ENCODE measurements around the gene GSTT2B. TPM values are rescaled to one million over a fixed set of nuclear protein-coding genes. Genes with fewer than 3 reads are reported as not detected.
"Not testable (repeated sequence)": the region's sequence is repeated elsewhere in the genome, so short reads cannot be mapped to it uniquely, and the experiment has no call there.

The GSTT2B gene
- total and polyA plus RNA-seq, 2 experiments from 2014 or later, result 1.3 to 3.0 TPM

DNA sequence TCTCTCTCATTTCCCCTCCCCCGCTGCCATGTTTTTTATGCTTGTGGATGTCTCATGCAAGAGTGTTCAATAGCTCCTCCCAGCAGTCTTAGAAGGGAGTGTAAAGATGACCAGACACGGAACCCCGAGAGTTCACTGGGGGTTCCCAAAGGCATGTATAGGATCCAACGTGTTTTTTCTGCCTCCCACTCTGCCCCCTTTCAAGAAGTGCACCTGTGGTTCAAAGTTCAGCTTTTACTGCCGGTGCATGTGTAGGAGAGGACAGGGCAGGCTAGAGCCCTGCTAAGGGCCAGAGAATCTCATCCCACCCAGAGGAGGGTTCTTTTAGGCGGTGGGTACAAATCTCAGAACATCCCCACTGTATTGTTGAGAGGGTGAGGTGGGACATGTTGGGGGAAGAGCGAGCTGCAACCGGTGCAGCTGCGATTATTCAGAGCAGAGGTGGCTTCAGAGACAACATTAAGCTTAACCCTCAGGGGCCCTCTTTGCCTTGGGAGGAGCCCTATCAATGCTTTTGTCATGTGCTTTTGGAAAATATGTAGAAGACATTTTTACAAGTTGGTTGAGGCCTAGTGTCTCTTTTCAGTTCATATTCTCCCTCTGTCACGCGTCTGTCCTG lies 52.3 kb downstream of the GSTT2B start:
- Histone ChIP-seq H3K4me1 (ENCODE audit: insufficient read depth) (peaks cover 25% of the 10 kb centered on the region), H3K79me2 (peaks cover 6% of the 10 kb centered on the region), H4K20me1 (ENCODE audit: insufficient read depth, poor library complexity, severe bottlenecking) (no peaks in the 10 kb centered on the region), H3K36me3 (replicated peaks; ENCODE audit: insufficient read depth, low read depth) (no peaks in the 10 kb centered on the region), H3K9me2 (replicated peaks; ENCODE audit: insufficient read depth) (no peaks in the 10 kb centered on the region), H2AFZ (no peak overlapping the region), H3K27me3 (no peaks in the 10 kb centered on the region), H3K4me3 (no peak overlapping the region), H3K9me3 (ENCODE audit: low read depth) (no peaks in the 10 kb centered on the region), H3K27ac (peak overlapping the region; percentile 78), H3K4me2 (peak overlapping the region; percentile 55)
- DNase-seq (ENCODE audit: low spot score), result no peak
- 72% methylated on average over 10 of the region's 11 CpGs for WGBS (ENCODE audit: low lambda C conversion rate, missing lambda C conversion rate)
- TF ChIP-seq EZH2phosphoT487 (IDR thresholded peaks at IDR 0.05; ENCODE audit: low read depth, severe bottlenecking, unreplicated experiment) (no peak), EZH2 (IDR thresholded peaks at IDR 0.05; ENCODE audit: borderline replicate concordance) (no peak)
- TF ChIP-seq, protein P1, sequence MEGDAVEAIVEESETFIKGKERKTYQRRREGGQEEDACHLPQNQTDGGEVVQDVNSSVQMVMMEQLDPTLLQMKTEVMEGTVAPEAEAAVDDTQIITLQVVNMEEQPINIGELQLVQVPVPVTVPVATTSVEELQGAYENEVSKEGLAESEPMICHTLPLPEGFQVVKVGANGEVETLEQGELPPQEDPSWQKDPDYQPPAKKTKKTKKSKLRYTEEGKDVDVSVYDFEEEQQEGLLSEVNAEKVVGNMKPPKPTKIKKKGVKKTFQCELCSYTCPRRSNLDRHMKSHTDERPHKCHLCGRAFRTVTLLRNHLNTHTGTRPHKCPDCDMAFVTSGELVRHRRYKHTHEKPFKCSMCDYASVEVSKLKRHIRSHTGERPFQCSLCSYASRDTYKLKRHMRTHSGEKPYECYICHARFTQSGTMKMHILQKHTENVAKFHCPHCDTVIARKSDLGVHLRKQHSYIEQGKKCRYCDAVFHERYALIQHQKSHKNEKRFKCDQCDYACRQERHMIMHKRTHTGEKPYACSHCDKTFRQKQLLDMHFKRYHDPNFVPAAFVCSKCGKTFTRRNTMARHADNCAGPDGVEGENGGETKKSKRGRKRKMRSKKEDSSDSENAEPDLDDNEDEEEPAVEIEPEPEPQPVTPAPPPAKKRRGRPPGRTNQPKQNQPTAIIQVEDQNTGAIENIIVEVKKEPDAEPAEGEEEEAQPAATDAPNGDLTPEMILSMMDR (IDR thresholded peaks at IDR 0.05; ENCODE audit: poor library complexity), result no peak

DNA sequence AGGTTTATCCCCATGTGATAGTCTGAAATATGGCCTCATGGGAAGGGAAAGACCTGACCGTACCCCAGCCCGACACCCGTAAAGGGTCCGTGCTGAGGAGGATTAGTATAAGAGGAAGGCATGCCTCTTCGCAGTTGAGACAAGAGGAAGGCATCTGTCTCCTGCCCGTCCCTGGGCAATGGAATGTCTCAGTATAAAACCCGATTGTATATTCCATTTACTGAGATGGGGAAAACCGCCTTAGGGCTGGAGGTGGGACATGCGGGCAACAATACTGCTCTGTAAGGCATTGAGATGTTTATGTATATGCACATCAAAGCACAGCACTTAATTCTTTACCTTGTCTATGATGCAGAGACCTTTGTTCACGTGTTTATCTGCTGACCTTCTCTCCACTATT lies 53.6 kb downstream of the GSTT2B start:
- not testable (repeated sequence) for H3K9me3 ChIP-seq (ENCODE audit: low read depth); H3K27me3 ChIP-seq; DNase-seq (ENCODE audit: low spot score); H3K36me3 ChIP-seq (replicated peaks; ENCODE audit: insufficient read depth, low read depth); H3K4me2 ChIP-seq; H4K20me1 ChIP-seq (ENCODE audit: insufficient read depth, poor library complexity, severe bottlenecking); H3K79me2 ChIP-seq; H3K9me2 ChIP-seq (replicated peaks; ENCODE audit: insufficient read depth); H3K4me3 ChIP-seq; H2AFZ ChIP-seq; H3K27ac ChIP-seq
- WGBS (ENCODE audit: low lambda C conversion rate, missing lambda C conversion rate), result 49% methylated on average over 10 of the region's 10 CpGs
- peaks cover 19% of the 10 kb centered on the region for H3K4me1 ChIP-seq (ENCODE audit: insufficient read depth)

Other genes starting within 250 kb of the GSTT2B start
- 4.6 and 5.2 TPM in 2 replicates for gene ZNF70, start 210.1 kb downstream of the GSTT2B start, total RNA-seq
- gene ZNF70, start 210.1 kb downstream of the GSTT2B start, polyA plus RNA-seq, result 1.3 and 2.3 TPM in 2 replicates
- gene VPREB3, start 206.8 kb downstream of the GSTT2B start, total RNA-seq, result not detected in 2 replicates
- gene VPREB3, start 206.8 kb downstream of the GSTT2B start, polyA plus RNA-seq, result not detected in 2 replicates
- not detected in 2 replicates for gene C22orf15, start 198.2 kb downstream of the GSTT2B start, total RNA-seq
- gene C22orf15, start 198.2 kb downstream of the GSTT2B start, polyA plus RNA-seq, result 0.35 and 0.37 TPM in 2 replicates
- 4.0 and 36.5 TPM in 2 replicates for gene CHCHD10, start 193.2 kb downstream of the GSTT2B start, total RNA-seq
- gene CHCHD10, start 193.2 kb downstream of the GSTT2B start, polyA plus RNA-seq, result 53.0 and 68.1 TPM in 2 replicates
- 27.9 and 36.2 TPM in 2 replicates for gene MMP11, start 188.3 kb downstream of the GSTT2B start, total RNA-seq
- 22.8 and 25.2 TPM in 2 replicates for gene MMP11, start 188.3 kb downstream of the GSTT2B start, polyA plus RNA-seq
- gene SMARCB1, start 174.2 kb downstream of the GSTT2B start, total RNA-seq, result 84.3 and 88.2 TPM in 2 replicates
- 103 and 120 TPM in 2 replicates for gene SMARCB1, start 174.2 kb downstream of the GSTT2B start, polyA plus RNA-seq
- gene DERL3, start 122.2 kb downstream of the GSTT2B start, total RNA-seq, result 1.6 and 1.8 TPM in 2 replicates
- 5.1 and 6.1 TPM in 2 replicates for gene DERL3, start 122.2 kb downstream of the GSTT2B start, polyA plus RNA-seq
- gene SLC2A11, start 103.3 kb downstream of the GSTT2B start, total RNA-seq, result 11.6 and 15.0 TPM in 2 replicates
- gene SLC2A11, start 103.3 kb downstream of the GSTT2B start, polyA plus RNA-seq, result 15.0 and 20.9 TPM in 2 replicates
- gene MIF, start 66.8 kb downstream of the GSTT2B start, total RNA-seq, result 240 and 306 TPM in 2 replicates
- 2,070 and 2,177 TPM in 2 replicates for gene MIF, start 66.8 kb downstream of the GSTT2B start, polyA plus RNA-seq
- gene DDTL, start 5.7 kb upstream of the GSTT2B start, total RNA-seq, result not detected in 2 replicates
- 4.7 and 7.2 TPM in 2 replicates for gene DDTL, start 5.7 kb upstream of the GSTT2B start, polyA plus RNA-seq
- gene DDT, start 13.2 kb upstream of the GSTT2B start, total RNA-seq, result 136 and 143 TPM in 2 replicates
- gene DDT, start 13.2 kb upstream of the GSTT2B start, polyA plus RNA-seq, result 213 and 223 TPM in 2 replicates
- gene GSTT2, start 18.9 kb upstream of the GSTT2B start, total RNA-seq, result not detected in 2 replicates
- 0.15 TPM in 1 of 2 replicates, not detected in the other for gene GSTT2, start 18.9 kb upstream of the GSTT2B start, polyA plus RNA-seq
- not detected in 2 replicates for gene GSTT4, start 44.3 kb upstream of the GSTT2B start, total RNA-seq
- not detected in 2 replicates for gene GSTT4, start 44.3 kb upstream of the GSTT2B start, polyA plus RNA-seq
- 24.7 and 34.5 TPM in 2 replicates for gene CABIN1, start 50.1 kb upstream of the GSTT2B start, total RNA-seq
- 20.9 and 21.7 TPM in 2 replicates for gene CABIN1, start 50.1 kb upstream of the GSTT2B start, polyA plus RNA-seq
- 6.1 and 9.7 TPM in 2 replicates for gene SUSD2, start 220.3 kb upstream of the GSTT2B start, total RNA-seq
- 6.9 and 10.8 TPM in 2 replicates for gene SUSD2, start 220.3 kb upstream of the GSTT2B start, polyA plus RNA-seq

Data from hepatocyte (in vitro differentiated cells).